HEK293 (cell line): ENCODE measurements around the gene MGAT4B.
A peak's percentile ranks its signal among the peaks of the same experiment; 100 is the strongest.

ENCODE experiments used
- ELK4 ChIP-seq: IDR thresholded peaks from 2 replicates; pipeline ENCODE4 v1.6.1; 2011; ENCODE audit warnings: mild to moderate bottlenecking, low read depth, low read length, borderline replicate concordance
- IKZF3 ChIP-seq: fragments of 450-650 bp; IDR thresholded peaks from 2 replicates; pipeline ENCODE4 v1.5.0; 2018; ENCODE audit warnings: missing biosample characterization, mild to moderate bottlenecking, missing genetic modification characterization, moderate library complexity
- KLF10 ChIP-seq: fragments of 450-650 bp; IDR thresholded peaks from 2 replicates; pipeline ENCODE4 v1.5.1; 2018; ENCODE audit warnings: missing biosample characterization, mild to moderate bottlenecking, missing genetic modification characterization
- MEIS1 ChIP-seq: sonication (generic); formaldehyde crosslinking; IDR thresholded peaks from 2 replicates; pipeline ENCODE4 v1.8.1; 2022; ENCODE audit warnings: missing genetic modification reagents, mild to moderate bottlenecking, borderline replicate concordance
- SCRT1 ChIP-seq: fragments of 450-650 bp; formaldehyde crosslinking; IDR thresholded peaks from 2 replicates; pipeline ENCODE4 v1.5.1; 2016; ENCODE audit warnings: missing biosample characterization, missing genetic modification characterization, borderline replicate concordance
- SCRT2 ChIP-seq: fragments of 450-650 bp; formaldehyde crosslinking; IDR thresholded peaks from 2 replicates; pipeline ENCODE4 v1.5.1; 2016; ENCODE audit warnings: missing biosample characterization, missing genetic modification characterization
- ZBTB48 ChIP-seq: fragments of 450-650 bp; formaldehyde crosslinking; IDR thresholded peaks from 2 replicates; pipeline ENCODE4 v1.5.1; 2016; ENCODE audit warnings: missing biosample characterization, missing genetic modification characterization
- ZBTB6 ChIP-seq: fragments of 450-650 bp; formaldehyde crosslinking; IDR thresholded peaks from 2 replicates; pipeline ENCODE4 v1.5.1; 2017; ENCODE audit warnings: missing biosample characterization, missing genetic modification characterization
- ZBTB7A ChIP-seq: fragments of 450-650 bp; formaldehyde crosslinking; IDR thresholded peaks from 2 replicates; pipeline ENCODE4 v1.5.1; 2016; ENCODE audit warnings: low read depth, missing biosample characterization, missing genetic modification characterization
- ZEB2 ChIP-seq: fragments of 450-650 bp; formaldehyde crosslinking; IDR thresholded peaks from 2 replicates; pipeline ENCODE4 v1.5.1; 2016; ENCODE audit warnings: missing biosample characterization, missing genetic modification characterization
- ZFHX2 ChIP-seq: fragments of 450-650 bp; formaldehyde crosslinking; conservative IDR thresholded peaks from 2 replicates; pipeline ENCODE4 v1.5.1; 2016; ENCODE audit warnings: missing biosample characterization, missing genetic modification characterization
- ZNF132 ChIP-seq: fragments of 450-650 bp; formaldehyde crosslinking; IDR thresholded peaks from 2 replicates; pipeline ENCODE4 v1.5.1; 2017; ENCODE audit warnings: missing biosample characterization, missing genetic modification characterization, borderline replicate concordance
- ZNF174 ChIP-seq: fragments of 450-650 bp; formaldehyde crosslinking; IDR thresholded peaks from 2 replicates; pipeline ENCODE4 v1.5.0; 2017; ENCODE audit warnings: missing biosample characterization, mild to moderate bottlenecking, missing genetic modification characterization
- ZNF211 ChIP-seq: fragments of 450-650 bp; formaldehyde crosslinking; IDR thresholded peaks from 2 replicates; pipeline ENCODE4 v1.5.1; 2016; ENCODE audit warnings: low read depth, missing biosample characterization, missing genetic modification characterization
- ZNF223 ChIP-seq: fragments of 450-650 bp; formaldehyde crosslinking; IDR thresholded peaks from 2 replicates; pipeline ENCODE4 v1.5.1; 2016; ENCODE audit warnings: missing biosample characterization, missing genetic modification characterization
- ZNF280D ChIP-seq: fragments of 450-650 bp; formaldehyde crosslinking; IDR thresholded peaks from 2 replicates; pipeline ENCODE4 v1.5.1; 2016; ENCODE audit warnings: missing biosample characterization, missing genetic modification characterization
- ZNF362 ChIP-seq: fragments of 450-650 bp; formaldehyde crosslinking; IDR thresholded peaks from 2 replicates; pipeline ENCODE4 v1.5.1; 2016; ENCODE audit warnings: missing biosample characterization, missing genetic modification characterization
- ZNF37A ChIP-seq: fragments of 450-650 bp; IDR thresholded peaks from 2 replicates; pipeline ENCODE4 v1.5.1; 2018; ENCODE audit warnings: missing biosample characterization, missing genetic modification characterization
- ZNF398 ChIP-seq: fragments of 450-650 bp; formaldehyde crosslinking; IDR thresholded peaks from 2 replicates; pipeline ENCODE4 v1.5.1; 2017; ENCODE audit warnings: missing biosample characterization, missing genetic modification characterization
- ZNF560 ChIP-seq: fragments of 450-650 bp; formaldehyde crosslinking; IDR thresholded peaks from 2 replicates; pipeline ENCODE4 v1.5.1; 2017; ENCODE audit warnings: missing biosample characterization, missing genetic modification characterization, borderline replicate concordance
- ZNF654 ChIP-seq: fragments of 450-650 bp; formaldehyde crosslinking; IDR thresholded peaks from 2 replicates; pipeline ENCODE4 v1.5.1; 2016; ENCODE audit warnings: low read depth, missing biosample characterization, missing genetic modification characterization
- ZNF664 ChIP-seq: fragments of 450-650 bp; formaldehyde crosslinking; IDR thresholded peaks from 2 replicates; pipeline ENCODE4 v1.5.1; 2016; ENCODE audit warnings: missing biosample characterization, missing genetic modification characterization
- ZNF677 ChIP-seq: fragments of 450-650 bp; IDR thresholded peaks from 2 replicates; pipeline ENCODE4 v1.5.0; 2018; ENCODE audit warnings: missing biosample characterization, mild to moderate bottlenecking, missing genetic modification characterization, moderate library complexity
- ZNF777 ChIP-seq: fragments of 450-650 bp; formaldehyde crosslinking; IDR thresholded peaks from 2 replicates; pipeline ENCODE4 v1.5.1; 2017; ENCODE audit warnings: missing biosample characterization, missing genetic modification characterization, borderline replicate concordance
- ZNF830 ChIP-seq: fragments of 450-650 bp; IDR thresholded peaks from 2 replicates; pipeline ENCODE4 v1.5.0; 2018; ENCODE audit warnings: missing biosample characterization, missing genetic modification characterization, low read depth, mild to moderate bottlenecking, moderate library complexity
- TF ChIP-seq, protein P1 (sequence below): fragments of 450-650 bp; formaldehyde crosslinking; IDR thresholded peaks from 2 replicates; pipeline ENCODE4 v1.5.1; 2016; ENCODE audit warnings: missing biosample characterization, missing genetic modification characterization
- TF ChIP-seq, protein P2 (sequence below): fragments of 450-650 bp; formaldehyde crosslinking; IDR thresholded peaks from 2 replicates; pipeline ENCODE4 v1.5.1; 2017; ENCODE audit warnings: missing biosample characterization, missing genetic modification characterization

The MGAT4B gene

GRCh38 chr5:179819296-179820126 is 12.8 kb upstream of the MGAT4B start (continued):
- TF ChIP-seq ELK4 (no peak), ZNF777 (tag by site-specific recombination) (no peak), ZNF664 (no peak), ZEB2 (tag by site-specific recombination) (0 out of 2 replicates have a peak, but pooled peaks have one; percentile 9), ZBTB48 (tag by site-specific recombination) (peak; percentile 9; the same call in 1 of the 2 replicates), ZNF132 (tag by site-specific recombination) (no peak), ZNF37A (no peak), KLF10 (tag by site-specific recombination) (no peak; the same call in 1 of the 2 replicates), ZBTB7A (tag by site-specific recombination) (no peak), IKZF3 (tag by site-specific recombination) (peak; percentile 12; the same call in 1 of the 2 replicates), MEIS1 (CRISPR knock-in tag) (no peak), ZNF280D (tag by site-specific recombination) (no peak), ZNF677 (tag by site-specific recombination) (no peak), ZBTB6 (tag by site-specific recombination) (peak; percentile 72), ZNF560 (tag by site-specific recombination) (no peak), ZNF398 (tag by site-specific recombination) (peak; percentile 41), ZNF223 (tag by site-specific recombination) (no peak), ZNF654 (tag by site-specific recombination) (no peak), ZFHX2 (tag by site-specific recombination) (peak; percentile 60), ZNF362 (no peak), ZNF211 (no peak), SCRT2 (tag by site-specific recombination) (peak; percentile 97), SCRT1 (tag by site-specific recombination) (peak; percentile 95), ZNF830 (no peak), ZNF174 (tag by site-specific recombination) (no peak)
- TF ChIP-seq, protein P1, sequence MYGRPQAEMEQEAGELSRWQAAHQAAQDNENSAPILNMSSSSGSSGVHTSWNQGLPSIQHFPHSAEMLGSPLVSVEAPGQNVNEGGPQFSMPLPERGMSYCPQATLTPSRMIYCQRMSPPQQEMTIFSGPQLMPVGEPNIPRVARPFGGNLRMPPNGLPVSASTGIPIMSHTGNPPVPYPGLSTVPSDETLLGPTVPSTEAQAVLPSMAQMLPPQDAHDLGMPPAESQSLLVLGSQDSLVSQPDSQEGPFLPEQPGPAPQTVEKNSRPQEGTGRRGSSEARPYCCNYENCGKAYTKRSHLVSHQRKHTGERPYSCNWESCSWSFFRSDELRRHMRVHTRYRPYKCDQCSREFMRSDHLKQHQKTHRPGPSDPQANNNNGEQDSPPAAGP (tag by site-specific recombination): peak; percentile 42
- TF ChIP-seq, protein P2, sequence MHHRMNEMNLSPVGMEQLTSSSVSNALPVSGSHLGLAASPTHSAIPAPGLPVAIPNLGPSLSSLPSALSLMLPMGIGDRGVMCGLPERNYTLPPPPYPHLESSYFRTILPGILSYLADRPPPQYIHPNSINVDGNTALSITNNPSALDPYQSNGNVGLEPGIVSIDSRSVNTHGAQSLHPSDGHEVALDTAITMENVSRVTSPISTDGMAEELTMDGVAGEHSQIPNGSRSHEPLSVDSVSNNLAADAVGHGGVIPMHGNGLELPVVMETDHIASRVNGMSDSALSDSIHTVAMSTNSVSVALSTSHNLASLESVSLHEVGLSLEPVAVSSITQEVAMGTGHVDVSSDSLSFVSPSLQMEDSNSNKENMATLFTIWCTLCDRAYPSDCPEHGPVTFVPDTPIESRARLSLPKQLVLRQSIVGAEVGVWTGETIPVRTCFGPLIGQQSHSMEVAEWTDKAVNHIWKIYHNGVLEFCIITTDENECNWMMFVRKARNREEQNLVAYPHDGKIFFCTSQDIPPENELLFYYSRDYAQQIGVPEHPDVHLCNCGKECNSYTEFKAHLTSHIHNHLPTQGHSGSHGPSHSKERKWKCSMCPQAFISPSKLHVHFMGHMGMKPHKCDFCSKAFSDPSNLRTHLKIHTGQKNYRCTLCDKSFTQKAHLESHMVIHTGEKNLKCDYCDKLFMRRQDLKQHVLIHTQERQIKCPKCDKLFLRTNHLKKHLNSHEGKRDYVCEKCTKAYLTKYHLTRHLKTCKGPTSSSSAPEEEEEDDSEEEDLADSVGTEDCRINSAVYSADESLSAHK (tag by site-specific recombination): no peak
